NCI-H2196 treated with DMSO at 0.1 percent for 48 hours (cell line): ENCODE data around the gene AUNIP.
A peak's percentile ranks its signal among the peaks of the same experiment; 100 is the strongest.

Experiments used
- DNase-seq: peaks from one replicate; lab custom pipeline; 2025; ENCODE audit not compliant: unreplicated experiment; lab: John Stamatoyannopoulos, UW

AUNIP gene

DNA sequence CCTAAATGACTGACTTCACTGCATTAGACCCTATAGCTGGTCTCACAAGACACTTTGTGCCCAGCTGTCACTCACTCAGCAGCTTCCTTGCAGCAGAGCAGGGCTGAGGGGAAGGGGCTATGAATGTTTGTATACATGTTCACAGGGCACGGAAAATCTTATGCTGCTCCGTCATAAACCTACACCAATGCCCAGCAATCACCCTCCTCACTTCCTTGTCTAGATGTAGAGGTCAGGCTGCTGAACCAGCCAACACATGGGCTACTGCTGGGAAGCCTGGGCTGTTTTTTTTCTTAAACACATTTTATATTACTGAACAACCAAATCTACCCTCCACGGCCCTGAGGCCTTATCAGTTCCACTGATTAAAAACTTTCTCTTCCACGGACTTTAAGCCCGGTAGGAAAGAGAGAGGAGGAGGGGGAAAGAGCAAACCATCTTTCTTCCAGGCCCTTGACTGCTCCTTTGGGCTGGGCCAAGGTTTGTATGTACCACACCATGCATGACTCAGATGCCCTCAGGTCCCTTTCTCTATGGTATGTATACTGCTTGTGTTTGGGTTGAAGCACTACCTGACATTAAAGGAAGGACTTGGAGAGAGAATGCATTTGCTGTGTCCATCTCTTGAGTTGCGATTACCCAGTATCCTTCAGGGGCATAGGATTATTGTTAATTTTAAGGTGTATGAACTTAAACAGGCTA lies 26.8 kb downstream of the AUNIP start:
- no peak for DNase-seq

DNA sequence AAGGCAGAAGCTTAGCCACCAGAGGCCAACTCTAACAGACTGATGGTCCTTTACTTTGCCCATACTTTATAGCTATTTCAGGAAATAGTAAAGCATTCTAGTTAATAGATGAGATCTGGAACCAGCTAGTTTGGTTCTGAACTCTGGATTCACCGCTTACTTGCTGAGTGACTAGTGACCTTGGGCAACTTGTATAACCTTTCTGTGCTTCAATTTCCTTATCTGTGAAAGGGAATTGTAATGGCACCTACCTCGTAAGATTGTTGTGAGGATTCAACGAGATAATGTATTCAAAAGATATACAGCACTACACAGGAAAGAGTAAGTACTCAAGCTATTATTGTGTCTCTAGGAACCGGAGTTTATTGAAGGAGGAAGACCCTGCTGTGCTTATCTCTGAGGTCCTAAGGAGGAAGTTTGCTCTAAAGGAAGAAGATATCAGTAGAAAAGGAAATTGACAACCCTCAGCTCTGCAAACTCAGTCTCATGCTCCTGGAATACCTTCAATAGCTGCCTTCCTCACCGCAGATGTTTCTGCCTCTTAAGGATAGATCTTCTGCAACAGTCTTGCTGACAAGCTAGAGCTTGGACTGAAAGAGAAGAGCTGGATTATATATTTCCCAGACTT lies 27.6 kb downstream of the AUNIP start:
- no peak for DNase-seq

DNA sequence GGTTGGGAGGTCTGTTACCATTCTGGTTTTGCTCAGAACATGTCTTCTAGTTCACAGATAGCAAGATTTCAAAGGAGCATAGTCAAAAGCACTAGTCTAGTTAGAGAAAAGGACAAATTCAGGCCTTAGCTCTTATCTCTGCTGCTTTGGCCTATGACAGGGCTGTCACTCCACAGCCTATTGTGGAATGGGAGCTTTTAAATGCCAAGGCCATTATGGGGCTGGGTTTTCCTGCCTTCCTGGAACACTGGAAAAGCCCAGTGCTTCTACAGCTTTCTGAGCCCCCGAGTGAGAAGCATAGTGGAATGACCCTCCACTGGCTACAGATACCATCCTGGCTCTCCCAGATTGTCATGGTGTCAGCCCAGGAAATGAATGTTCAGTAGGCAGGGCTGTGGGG lies 30.2 kb downstream of the AUNIP start:
- no peak for DNase-seq

DNA sequence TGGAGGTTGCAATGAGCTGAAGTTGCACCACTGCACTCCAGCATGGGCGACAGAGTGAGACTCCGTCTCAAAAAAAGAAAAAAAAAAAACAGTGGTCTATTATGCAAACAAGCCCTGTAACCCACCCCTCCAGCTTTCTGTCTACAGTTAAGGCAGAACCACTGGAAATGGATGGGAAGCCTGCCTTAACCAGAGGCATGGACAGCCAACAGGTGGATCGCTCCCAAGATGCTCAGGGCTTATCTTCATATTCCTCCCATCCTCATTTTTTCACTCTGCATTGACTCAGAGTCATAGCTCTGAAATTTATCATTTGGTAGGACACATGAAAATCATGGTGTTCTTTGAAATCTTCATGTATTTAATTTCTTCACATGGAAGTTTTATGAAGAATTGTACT lies 30.8 kb downstream of the AUNIP start:
- no peak for DNase-seq

DNA sequence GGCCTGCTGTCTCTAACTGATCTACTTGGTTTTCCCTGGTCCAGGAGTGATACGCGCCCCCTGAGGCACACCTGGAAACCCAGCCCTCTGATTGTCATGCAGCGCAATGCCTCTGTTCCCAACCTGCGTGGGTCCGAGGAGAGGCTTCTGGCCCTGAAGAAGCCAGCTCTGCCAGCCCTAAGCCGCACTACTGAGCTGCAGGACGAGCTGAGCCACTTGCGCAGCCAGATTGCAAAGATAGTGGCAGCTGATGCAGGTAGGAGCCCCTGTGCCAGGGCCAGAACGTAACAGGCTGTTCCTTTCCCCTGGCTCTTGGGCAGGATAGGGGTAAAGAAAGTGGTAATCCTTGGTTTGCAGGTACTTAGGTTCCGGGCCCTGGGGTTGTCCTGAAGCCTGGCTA lies 32.7 kb downstream of the AUNIP start:
- no peak for DNase-seq

DNA sequence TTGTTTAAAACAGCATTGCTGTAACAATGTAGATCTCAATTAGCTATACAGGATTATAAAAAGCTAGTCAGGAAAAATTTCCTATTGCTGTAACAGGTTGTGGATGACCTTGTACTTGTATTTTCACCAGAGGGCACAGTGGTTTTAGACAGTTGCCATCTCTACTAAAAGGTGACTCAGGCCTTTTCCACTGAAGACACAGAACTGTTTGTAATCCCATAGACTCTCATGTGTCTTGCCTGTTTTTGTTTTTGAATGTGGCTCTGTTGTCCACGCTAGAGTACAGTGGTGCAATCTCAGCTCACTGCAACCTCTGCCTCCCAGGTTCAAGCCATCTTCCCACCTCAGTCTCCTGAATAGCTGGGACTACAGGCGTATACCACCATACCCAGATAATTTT lies 33.7 kb downstream of the AUNIP start:
- DNase-seq = no peak

DNA sequence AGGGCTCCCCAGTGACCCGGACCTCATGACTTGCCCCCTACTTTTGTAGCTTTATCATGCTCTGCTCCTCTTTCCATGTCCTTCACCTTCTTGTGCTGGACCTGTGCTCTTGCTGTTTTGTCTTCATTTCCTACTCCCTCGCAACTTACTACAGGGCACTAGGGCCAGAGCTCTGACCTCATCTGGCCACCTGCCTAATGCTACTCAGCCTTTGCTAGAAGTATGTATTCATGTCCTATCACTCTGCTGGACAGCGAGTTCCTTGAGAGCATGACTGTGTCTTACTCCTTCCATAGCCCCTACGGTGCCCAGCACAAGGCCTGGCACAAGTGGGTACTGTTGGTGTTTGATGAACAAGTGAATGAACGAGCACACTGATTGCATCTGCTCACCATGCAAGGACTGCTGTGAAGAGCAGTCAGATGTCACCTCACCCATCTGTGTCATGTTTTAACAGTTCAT lies 37.6 kb downstream of the AUNIP start:
- DNase-seq = peak; percentile 25

DNA sequence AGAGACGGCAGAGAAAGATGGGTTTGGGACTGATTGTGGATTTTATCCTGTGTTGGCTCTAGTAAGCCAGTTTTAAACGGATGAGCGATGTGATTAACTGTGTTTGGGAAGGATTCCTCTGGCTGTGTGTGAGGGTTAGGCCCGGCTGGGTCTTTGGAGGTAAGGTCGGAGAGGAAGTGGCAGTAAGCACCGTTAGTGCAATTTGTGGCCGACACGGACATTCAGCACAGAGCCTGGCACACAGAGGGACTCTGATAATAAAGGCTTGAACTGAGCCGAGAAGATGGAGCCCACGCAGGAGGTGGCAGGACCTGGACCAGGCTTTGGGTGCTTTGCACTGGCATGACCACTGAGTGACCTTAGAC lies 38.2 kb downstream of the AUNIP start:
- no peak for DNase-seq

DNA sequence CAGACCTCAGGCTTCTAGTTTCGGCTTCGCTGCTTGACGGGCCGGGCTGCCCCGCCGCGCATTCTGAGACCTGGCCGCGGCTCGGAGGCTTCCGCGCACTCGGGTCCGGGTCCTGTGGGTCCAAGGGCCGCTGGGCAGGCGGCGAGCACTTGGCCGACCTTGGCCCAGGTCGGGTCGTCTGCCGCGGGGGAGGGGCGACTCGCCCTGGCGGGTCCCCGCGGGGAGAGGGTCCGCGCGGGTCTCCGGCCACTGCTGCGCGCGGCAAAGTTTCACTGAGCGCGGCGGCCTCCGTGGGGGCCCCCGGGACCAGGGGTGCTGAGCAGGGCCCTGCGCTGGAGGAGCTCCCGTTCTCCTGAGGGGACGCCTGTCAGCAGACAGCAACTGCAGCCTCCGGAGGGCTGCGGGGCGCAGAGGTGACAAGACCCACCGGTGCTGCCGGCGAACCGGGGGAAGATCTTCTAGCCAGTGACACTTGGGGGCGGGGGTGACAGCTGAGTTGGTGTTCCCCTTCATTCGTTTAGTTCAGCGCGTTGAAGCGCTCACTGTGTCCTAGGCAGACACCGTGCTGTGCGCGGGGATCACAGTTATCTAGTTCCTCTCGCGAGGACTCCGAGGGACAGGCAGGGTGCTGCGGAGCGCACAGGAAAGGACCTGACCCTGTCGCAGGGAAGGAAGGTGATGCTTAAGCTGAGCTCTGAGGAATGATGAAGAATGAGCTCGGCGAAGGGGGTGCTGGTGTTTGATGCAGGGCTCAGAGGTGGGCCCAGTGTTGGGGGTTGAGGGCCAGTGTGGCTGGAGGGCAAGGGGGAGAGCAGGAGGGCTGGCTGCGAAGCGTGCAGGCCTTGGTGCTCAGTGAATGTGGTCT lies 38.8 kb downstream of the AUNIP start:
- peak; percentile 11 for DNase-seq

DNA sequence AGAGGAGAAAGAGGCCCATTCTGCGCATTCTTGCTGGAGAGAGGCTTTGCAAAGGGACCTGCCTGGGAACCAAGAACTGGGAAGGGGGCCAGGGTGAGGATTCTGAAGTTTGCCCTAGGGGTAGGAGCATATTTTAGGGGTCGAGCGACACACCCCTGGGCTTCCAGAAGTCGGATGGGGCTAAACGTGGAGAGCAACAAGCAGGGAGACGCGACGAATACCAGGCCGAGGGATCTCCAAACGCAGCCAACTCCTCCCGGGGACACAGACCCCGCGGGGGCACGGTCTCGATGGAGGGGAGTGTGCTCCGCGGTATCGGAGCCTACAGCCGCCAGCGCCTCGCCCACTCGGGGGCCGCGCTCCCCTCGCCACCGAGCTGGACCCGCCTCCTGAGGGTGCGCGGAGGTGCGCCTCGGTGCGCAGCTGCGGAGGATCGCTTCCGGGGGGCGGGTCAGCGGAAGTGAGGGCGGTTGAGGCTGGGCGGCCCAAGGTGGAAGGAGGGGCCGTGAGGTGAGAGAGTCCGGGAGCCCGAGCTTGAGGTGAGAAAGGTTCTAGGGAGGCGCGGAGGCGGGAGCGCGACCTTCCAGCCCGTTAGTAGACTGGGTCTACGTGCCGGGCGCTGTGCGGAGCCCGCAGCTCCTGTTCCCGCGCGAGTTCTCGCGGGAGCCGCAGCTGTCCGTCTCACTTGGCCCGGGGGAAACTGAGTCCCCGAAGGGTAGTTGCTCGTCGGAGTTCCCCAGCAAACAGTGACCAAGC lies 39.6 kb downstream of the AUNIP start, which contains the start of gene MTFR1L:
Gene MTFR1L, plus strand, starts transcription at position 464 of the 756 bp plus-strand sequence. CDS start 3,151 bp downstream, outside the sequence.
- peak; percentile 70 for DNase-seq

DNA sequence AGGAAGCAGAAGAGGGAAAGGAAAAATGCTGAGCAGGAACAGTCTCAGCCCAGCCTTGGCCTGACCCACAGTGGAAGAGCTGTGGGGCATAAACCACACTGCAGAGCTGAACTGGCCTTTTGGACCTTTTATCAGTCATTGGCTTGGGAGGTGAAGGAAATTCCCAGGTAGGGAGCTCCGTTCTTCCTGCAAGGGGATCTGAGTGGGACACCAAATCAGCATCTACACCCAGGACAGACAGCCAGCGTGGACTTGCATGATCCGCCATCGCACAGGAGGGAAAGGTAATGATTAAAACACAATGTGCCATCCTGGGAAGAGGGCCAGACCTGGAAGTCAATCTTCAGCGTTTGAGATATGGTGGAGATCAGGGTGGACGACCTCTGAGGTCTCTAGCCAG lies 40.7 kb downstream of the AUNIP start:
- DNase-seq = no peak

DNA sequence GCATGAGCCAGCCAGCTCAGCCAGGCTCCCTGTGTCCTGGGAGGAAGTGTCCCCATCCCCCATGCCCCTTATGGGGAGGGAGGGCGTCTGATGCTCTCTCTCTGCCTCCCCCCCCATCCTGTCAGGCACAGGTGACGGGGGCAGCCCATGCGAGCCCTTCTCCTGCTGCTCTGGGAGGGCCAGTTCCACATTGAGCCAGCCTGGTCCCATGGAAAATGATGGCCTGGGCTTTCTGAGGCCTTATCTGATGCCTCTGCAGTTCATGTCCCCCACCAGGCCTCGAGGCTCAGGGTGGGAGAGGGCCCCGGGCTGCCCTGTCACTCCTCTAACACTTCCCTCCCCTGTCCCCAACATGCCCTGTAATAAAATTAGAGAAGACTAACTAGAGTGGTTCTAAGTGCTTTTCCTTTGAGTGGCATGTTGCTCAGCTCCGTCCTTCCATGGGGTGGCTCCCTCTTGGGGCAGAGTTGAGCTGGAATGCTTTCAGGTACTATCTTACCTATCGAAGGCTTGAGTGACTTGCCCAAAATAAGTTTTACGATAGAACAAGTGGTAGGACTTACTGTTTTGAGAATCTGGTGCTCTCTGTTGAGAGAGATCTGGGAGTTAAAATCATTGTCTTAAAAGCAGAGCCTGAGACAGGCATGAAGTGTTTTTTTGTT lies 41.3 kb downstream of the AUNIP start:
- no peak for DNase-seq

DNA sequence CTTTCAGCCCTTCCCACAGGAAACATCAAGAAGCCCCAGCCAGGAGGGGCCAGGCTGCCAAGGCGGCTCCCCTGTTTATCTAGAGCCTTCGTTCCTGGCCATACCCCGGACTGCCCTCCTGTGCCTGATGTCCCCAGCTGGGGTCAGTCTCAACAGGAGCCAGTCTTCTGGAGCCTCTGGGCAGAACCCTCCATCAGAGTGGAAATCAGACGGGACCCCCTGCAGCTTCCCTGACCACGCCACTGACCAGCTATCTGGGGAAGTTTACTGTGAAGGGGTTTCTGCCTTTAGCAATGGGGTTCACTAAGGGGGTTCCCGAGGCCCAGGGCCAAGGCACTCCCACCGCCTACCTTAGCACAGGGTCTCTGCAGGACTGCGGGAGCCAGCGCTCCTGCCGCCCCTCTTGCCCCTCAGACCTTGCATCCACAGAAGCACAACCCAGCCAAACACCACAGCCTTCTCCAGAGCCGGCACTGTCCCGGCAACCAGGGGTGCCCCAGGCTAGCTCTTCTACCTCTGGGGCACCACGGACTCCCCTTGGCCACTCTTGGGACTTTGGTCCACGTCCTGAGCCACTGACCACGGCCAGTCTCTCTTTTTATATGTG lies 43.0 kb downstream of the AUNIP start:
- DNase-seq = no peak

DNA sequence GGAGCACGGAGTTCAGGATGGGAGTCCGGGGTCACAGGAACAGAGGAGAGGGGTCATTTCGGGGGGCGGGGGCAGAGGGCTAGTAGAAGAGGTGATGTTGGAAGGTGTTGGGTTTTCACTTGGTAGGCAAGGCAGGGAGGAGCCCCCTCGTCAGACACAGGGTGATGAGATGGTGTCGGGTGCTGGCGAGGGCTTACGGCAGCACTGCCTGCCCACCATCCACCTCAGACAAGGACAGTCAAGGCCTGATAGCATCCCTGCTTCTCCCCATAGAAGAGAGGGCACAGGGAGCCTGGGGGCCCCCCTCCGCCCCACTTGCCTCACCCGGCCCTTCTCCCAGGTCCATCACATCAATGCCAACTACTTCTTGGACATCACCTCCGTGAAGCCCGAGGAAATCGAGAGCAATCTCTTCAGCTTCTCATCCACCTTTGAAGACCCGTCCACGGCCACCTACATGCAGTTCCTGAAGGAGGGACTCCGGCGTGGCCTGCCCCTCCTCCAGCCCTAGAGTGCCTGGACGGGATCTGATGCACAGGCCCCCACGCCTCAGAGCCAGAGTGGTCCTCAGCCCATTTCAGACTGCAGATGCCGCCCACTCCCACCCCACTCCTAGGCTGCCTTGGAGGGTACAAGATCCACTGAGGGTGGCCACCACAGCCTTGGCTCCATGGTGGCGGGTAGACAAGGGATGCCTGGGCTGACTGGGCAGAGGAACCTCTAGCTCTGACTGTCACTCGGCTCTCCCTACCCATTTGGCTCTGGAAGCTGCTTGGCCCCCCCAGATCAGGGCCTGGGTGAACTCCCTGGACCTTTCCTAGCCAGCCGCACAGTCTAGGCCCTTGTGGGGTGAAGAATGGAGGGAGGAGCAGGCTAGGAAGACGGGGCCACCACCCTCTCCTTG lies 43.8 kb downstream of the AUNIP start:
- DNase-seq = no peak

DNA sequence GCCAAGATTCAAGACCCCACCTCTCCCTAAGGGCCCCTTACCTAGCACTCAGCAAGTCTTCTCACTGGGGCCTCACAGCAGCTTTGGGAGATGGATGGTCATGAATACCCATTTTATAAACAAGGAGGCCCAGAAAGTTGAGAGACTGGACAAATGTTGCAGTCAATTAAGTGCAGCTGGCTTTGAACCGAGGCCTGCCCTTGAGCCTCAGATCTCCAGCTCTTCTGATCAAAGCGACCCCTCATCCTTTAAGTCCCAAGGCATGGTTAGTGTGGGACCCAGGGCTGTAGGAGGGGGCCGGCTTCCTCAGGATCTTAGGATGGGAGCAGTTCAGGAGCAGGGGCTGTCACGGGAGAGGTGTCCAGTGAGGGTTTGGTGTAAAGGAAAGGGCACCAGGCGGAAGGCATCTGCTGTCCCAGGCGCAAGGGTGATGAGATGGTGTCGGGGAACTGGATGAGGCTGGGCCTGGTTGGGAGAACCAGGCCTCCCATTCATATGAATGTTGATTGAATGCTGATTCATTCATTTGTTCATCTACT lies 44.6 kb downstream of the AUNIP start:
- no peak for DNase-seq

DNA sequence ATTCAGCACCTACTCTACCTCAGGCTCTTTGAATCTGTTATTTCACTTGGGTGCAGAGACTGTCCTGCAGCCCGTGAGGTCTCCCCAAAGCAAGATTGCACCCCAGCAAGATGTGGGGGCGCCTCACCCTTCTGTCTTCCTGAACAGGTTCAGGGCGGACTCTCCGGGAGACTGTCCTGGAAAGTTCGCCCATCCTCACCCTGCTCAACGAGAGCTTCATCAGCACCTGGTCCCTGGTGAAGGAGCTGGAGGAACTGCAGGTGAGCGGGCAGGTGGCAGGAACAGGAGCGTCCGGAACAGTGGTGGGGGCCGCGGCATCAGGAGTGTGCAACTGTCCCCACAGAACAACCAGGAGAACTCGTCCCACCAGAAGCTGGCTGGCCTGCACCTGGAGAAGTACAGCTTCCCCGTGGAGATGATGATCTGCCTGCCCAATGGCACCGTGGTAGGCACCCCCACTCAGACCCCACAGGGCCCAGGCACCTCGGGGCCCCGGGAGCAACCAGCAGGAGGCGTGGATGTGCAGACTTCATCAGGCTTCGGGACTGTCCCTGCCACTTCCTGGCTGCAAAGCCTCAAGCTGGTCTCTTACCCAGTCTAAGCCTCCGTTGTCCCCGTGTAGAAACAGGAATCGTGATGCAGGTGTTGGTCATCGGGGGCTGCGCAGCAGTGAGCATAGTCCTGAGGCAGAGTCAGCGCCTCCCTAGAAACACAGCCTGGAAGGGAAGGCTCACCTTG lies 45.4 kb downstream of the AUNIP start:
- no peak for DNase-seq

DNA sequence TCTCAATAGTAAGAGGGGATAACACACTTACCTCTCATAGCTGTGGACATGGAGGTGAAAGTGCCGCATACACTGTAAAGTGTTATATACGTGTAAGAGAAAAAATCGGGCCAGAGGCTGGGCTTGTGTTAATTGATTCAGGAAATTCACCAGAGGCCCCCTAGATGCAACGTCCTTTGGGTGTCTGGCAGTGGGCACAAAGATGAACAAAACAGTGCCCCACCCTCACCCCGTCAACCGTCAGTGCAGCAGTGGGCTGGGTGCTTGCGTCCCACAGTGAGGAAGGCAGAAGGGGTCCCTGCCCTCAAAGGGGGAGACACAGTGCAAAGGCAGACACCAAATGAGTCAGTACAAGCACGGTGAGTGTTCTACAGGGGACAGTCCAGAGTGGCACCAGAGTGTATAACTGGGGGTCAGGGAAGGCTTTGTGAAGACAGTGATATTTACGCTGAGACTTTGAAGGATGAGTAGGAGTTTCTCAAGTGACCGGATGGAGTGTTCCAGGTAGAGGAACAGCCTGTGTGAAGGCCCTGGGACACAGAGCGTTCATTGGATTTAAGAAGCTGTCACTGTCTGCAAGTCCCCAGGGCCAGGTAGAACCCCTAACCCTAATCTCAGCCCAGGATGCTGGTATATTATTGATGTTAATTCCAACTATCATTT lies 46.1 kb downstream of the AUNIP start:
- DNase-seq = no peak
